Uterus (tissue), 4 donors: Measurements from ENCODE around the gene PCTP. TPM values are rescaled to one million over a fixed set of nuclear protein-coding genes. Genes with fewer than 3 reads are reported as not detected.

ENCODE experiments used
- DNase-seq, 2 donors: peaks; one replicate each; pipeline ENCODE4 v3.0.0-alpha.2; 2019 to 2020
- H3K27ac ChIP-seq, 2 donors: fragments of 200-600 bp; sonication (generic); 1 replicate in 1 of 2; 2 replicates in 1 of 2; pipeline ENCODE4 v1.5.1; 2016 to 2018
- H3K27me3 ChIP-seq, 2 donors: fragments of 200-600 bp; sonication (generic); one replicate each; pipeline ENCODE4 v1.5.1; 2018 to 2019; ENCODE audit warnings: control low read depth in 1 of 2
- H3K36me3 ChIP-seq, 2 donors: fragments of 200-600 bp; sonication (generic); one replicate each; pipeline ENCODE4 v1.5.1; 2019; ENCODE audit warnings: control low read depth in 1 of 2
- H3K4me1 ChIP-seq, 2 donors: fragments of 200-600 bp; sonication (generic); one replicate each; pipeline ENCODE4 v1.5.1; 2018 to 2019; ENCODE audit warnings: control low read depth in 1 of 2
- H3K4me3 ChIP-seq, 2 donors: fragments of 200-600 bp; sonication (generic); 1 replicate in 1 of 2; 2 replicates in 1 of 2; pipeline ENCODE4 v1.5.1; 2018 to 2019; ENCODE audit warnings: mild to moderate bottlenecking in 1 of 2
- H3K9me3 ChIP-seq, 2 donors: fragments of 200-600 bp; sonication (generic); one replicate each; pipeline ENCODE4 v1.5.1; 2019; ENCODE audit warnings: control low read depth in 1 of 2
- POLR2A ChIP-seq, 2 donors: fragments of 450-650 bp; IDR thresholded peaks; one replicate each; pipeline ENCODE4 v1.6.1; 2016; ENCODE audit warnings: antibody characterized with exemption in 2 of 2, mild to moderate bottlenecking in 1 of 2, moderate library complexity in 1 of 2
- intact Hi-C: fragments of 100-400 bp; cut with DNase I; formaldehyde crosslinking; loops from one replicate; pipeline ENCODE4 v1.15.1; 2023; ENCODE audit warnings: low total_unique reads
- total RNA-seq, 4 donors: library from RNA; depleted of rRNA in 3 of 4; stranded (reverse); fragments of >200 nt in 3 of 4; gene quantifications; one replicate each; pipeline versions ENCODE4 v1.1.0 to v1.2.4, GENCODE V29; 2014 to 2023
- TF ChIP-seq, protein P1 (sequence below), 4 experiments: fragments of 200-600 bp in 2 of 4; fragments of 450-650 bp in 2 of 4; sonication (generic) in 2 of 4; IDR thresholded peaks; one replicate each; pipeline ENCODE4 v1.5.1; 2016 to 2019; ENCODE audit warnings: antibody characterized with exemption in 4 of 4, mild to moderate bottlenecking in 2 of 4, moderate library complexity in 1 of 4
- donor health status: DM: yes; HTN: yes; CAD: no.

The PCTP gene
- total RNA-seq, 4 donors from 2014 or later = 1.8 to 18.8 (median 10.9) TPM

DNA sequence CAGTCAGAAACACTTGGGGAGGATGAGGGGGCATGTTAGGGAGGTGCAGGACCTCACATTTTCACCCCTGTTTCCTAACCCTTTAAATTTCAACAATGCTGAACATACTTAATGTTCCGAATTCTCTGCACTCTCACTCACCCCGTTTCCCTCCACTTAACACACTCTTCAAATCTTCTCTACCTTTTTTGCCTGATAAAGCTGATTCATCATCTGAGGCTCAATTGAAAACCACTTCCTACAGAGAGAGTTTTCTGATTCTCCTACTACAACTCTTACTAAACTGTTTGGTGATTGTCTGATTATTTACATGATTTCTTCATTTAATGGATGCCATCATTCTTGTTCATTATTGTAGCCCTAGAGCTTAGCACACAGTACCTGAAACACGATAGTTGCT, 42.4 kb downstream of the PCTP start:
- Histone ChIP-seq H3K4me3 (no peak overlapping the region), H3K4me1 (no peaks in the 10 kb centered on the region), H3K27ac (no peak overlapping the region), H3K36me3 (no peaks in the 10 kb centered on the region), H3K9me3 (peaks cover 0 to 5% of the 10 kb centered on the region in 2 donors), H3K27me3 (no peaks in the 10 kb centered on the region)
- DNase-seq = no peak
- intact Hi-C loops = no loop called here
- no peak for TF ChIP-seq POLR2A (IDR thresholded peaks at IDR 0.05)
- TF ChIP-seq, protein P1, sequence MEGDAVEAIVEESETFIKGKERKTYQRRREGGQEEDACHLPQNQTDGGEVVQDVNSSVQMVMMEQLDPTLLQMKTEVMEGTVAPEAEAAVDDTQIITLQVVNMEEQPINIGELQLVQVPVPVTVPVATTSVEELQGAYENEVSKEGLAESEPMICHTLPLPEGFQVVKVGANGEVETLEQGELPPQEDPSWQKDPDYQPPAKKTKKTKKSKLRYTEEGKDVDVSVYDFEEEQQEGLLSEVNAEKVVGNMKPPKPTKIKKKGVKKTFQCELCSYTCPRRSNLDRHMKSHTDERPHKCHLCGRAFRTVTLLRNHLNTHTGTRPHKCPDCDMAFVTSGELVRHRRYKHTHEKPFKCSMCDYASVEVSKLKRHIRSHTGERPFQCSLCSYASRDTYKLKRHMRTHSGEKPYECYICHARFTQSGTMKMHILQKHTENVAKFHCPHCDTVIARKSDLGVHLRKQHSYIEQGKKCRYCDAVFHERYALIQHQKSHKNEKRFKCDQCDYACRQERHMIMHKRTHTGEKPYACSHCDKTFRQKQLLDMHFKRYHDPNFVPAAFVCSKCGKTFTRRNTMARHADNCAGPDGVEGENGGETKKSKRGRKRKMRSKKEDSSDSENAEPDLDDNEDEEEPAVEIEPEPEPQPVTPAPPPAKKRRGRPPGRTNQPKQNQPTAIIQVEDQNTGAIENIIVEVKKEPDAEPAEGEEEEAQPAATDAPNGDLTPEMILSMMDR (IDR thresholded peaks at IDR 0.05) = no peak

DNA sequence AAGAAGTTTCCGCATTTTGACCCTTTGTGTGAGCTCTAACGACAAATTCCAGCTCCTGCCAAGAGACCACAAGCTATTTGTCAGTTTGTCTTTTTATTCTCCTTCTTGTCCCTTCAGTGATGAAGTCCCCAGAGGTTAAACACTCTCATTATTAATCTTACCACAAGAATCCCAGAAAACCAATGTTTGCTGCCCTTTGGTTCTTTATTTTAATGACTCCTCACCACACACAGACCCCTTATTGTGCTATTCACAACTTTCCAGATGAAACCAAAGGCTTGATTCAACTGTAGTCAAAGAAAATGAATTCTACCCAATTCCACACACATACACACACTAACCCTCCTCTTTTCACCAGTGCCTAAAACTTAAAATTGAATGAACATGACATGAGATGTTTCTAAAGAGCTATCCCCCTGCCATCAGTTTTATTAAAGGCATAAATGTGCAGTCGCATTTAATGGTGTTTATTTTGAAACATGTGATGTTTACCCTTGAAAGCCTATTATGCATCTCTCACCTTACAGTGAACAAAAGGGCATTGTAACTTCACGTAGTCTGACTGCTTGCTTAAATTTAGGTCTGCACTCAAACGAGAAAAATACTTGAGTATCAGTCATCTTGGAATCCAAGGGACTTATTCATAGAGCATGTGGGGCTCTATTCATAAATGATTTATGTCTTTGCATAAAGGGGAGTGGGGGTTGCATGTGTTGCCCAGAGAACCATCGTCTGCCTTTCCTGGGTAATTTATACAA, 44.1 kb downstream of the PCTP start:
- H3K36me3 ChIP-seq = no peaks in the 10 kb centered on the region
- H3K27ac ChIP-seq = no peak overlapping the region
- no peak for TF ChIP-seq POLR2A (IDR thresholded peaks at IDR 0.05)
- TF ChIP-seq, protein P1 (IDR thresholded peaks at IDR 0.05) = no peak
- no peaks in the 10 kb centered on the region for H3K4me1 ChIP-seq
- H3K9me3 ChIP-seq = peaks cover 0 to 6% of the 10 kb centered on the region in 2 donors
- intact Hi-C loops = no loop called here
- no peak overlapping the region for H3K4me3 ChIP-seq
- H3K27me3 ChIP-seq = no peaks in the 10 kb centered on the region
- no peak for DNase-seq

DNA sequence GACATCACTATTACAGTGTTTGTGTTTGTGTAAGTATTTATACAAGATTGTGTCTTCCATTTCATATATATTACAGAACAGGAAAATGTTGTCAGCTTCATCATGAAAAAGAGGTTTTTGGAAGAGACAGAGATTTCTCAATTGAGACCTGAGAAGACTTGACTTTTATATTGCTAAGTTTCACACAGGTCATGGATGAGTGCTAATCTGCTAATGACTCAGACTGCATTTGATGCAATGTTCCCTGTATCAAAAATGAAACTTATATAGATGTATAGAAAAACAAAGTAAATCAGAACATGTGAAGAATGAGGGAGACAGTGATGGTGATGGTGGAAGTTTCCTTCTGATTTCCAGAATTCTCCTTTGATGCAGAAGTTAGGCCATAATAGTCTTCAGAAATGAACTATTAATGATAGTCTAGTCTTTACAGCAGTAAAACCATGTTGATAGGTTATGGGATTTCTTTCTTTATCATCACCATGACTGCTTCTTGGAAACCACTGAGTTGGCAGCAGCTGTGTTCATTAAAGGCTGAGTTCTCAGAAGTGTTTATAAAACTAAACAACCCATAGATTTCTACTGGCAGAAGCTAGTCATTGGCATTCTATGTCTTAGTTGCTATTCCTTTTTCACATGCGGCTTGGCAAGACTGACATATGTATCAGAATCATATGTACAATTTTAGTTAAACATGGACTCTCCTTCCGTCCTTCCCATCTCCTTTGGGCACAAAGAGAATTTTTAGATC, 56.1 kb downstream of the PCTP start:
- TF ChIP-seq POLR2A (IDR thresholded peaks at IDR 0.05) = no peak
- TF ChIP-seq, protein P1 (IDR thresholded peaks at IDR 0.05) = no peak
- DNase-seq = no peak
- Histone ChIP-seq H3K4me3 (no peak overlapping the region), H3K27ac (no peak overlapping the region), H3K36me3 (no peaks in the 10 kb centered on the region), H3K9me3 (no peaks in the 10 kb centered on the region), H3K4me1 (no peaks in the 10 kb centered on the region), H3K27me3 (no peaks in the 10 kb centered on the region)
- intact Hi-C loops = no loop called here

DNA sequence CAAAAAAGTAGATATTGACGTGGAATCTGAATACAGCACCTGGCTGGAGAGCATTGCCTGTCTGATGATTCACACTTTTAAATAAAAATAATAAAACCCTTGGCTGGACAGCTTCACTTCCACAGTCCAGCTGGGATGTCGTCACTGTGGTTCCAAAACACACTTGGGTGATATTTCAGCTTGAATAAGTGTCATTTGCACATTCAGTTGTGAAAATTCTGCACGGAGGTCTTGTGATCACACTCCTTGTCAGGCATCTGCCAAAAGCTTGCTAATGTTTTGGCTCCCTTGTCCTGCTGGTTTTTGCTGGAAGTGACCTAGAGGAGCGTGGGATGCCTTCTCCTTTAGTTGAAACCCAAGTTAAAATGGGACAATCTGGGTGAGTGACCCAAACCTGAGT, 60.7 kb downstream of the PCTP start:
- H3K36me3 ChIP-seq = no peaks in the 10 kb centered on the region
- TF ChIP-seq, protein P1 (IDR thresholded peaks at IDR 0.05) = no peak
- TF ChIP-seq POLR2A (IDR thresholded peaks at IDR 0.05) = no peak
- no peaks in the 10 kb centered on the region for H3K4me1 ChIP-seq
- DNase-seq = no peak
- H3K27me3 ChIP-seq = no peaks in the 10 kb centered on the region
- no peak overlapping the region for H3K27ac ChIP-seq
- H3K9me3 ChIP-seq = no peaks in the 10 kb centered on the region
- intact Hi-C loops = no loop called here
- no peak overlapping the region for H3K4me3 ChIP-seq

DNA sequence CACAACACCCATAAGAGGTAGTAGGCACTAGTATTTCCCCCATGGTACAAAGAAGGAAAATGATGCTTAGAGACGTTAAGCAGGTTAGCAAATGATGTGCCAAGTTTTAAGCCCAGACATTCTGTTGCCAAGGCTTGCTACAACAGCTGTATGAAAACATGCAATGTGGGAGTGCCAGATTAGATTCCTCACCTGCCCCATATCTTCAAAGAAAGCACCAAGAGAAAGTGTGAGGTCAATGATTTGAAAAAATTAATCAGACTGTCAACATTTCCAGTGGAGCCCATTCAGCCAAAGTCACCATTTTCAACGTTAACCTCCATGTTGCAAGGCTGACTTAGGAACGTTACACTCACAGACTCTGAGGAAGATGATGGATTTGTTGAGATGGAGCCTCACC, 61.5 kb downstream of the PCTP start:
- intact Hi-C loops = no loop called here
- no peak for TF ChIP-seq POLR2A (IDR thresholded peaks at IDR 0.05)
- TF ChIP-seq, protein P1 (IDR thresholded peaks at IDR 0.05) = no peak
- DNase-seq = no peak

More for the DNA sequence above, 61.5 kb downstream of the PCTP start:
- no peaks in the 10 kb centered on the region for H3K9me3 ChIP-seq
- no peaks in the 10 kb centered on the region for H3K27me3 ChIP-seq
- H3K36me3 ChIP-seq = no peaks in the 10 kb centered on the region
- no peaks in the 10 kb centered on the region for H3K4me1 ChIP-seq
- H3K4me3 ChIP-seq = no peak overlapping the region
- H3K27ac ChIP-seq = no peak overlapping the region
